AG09309 (cell line): ENCODE data around the gene MGAT3.

ENCODE experiments used
- DNase-seq: peaks from one replicate; pipeline ENCODE4 v3.0.0-alpha.2; 2010; ENCODE audit warnings: low read depth
- H3K4me3 ChIP-seq: 2 replicates; pipeline ENCODE4 v1.5.1; 2011; ENCODE audit warnings: mild to moderate bottlenecking, low read depth, low read length, moderate library complexity; ENCODE audit not compliant: control insufficient read depth
- CTCF ChIP-seq: IDR thresholded peaks from 2 replicates; pipeline ENCODE4 v1.5.1; 2011; ENCODE audit warnings: mild to moderate bottlenecking, low read depth, low read length, inconsistent platforms; ENCODE audit not compliant: insufficient read depth, control insufficient read depth; ENCODE audit errors: missing control alignments

Gene MGAT3

GRCh38 chr22:39414377-39414776 is 42.4 kb upstream of the MGAT3 start:
- no peak for TF ChIP-seq CTCF
- DNase-seq = no peak
- no peak overlapping the region for H3K4me3 ChIP-seq

- no peak for TF ChIP-seq CTCF
- DNase-seq = no peak
- no peak overlapping the region for H3K4me3 ChIP-seq
Measured at GRCh38 chr22:39414886-39415285, 41.9 kb upstream of the MGAT3 start.

GRCh38 chr22:39415506-39415905 is 41.3 kb upstream of the MGAT3 start:
- no peak for DNase-seq
- H3K4me3 ChIP-seq = no peak overlapping the region
- no peak for TF ChIP-seq CTCF

GRCh38 chr22:39416319-39416718 is 40.5 kb upstream of the MGAT3 start:
- no peak overlapping the region for H3K4me3 ChIP-seq
- DNase-seq = no peak
- TF ChIP-seq CTCF = no peak

GRCh38 chr22:39417641-39418040 is 39.2 kb upstream of the MGAT3 start:
- TF ChIP-seq CTCF = no peak
- DNase-seq = no peak
- no peak overlapping the region for H3K4me3 ChIP-seq

- H3K4me3 ChIP-seq = no peak overlapping the region
- no peak for TF ChIP-seq CTCF
- DNase-seq = no peak
Measured at GRCh38 chr22:39418696-39419095, 38.1 kb upstream of the MGAT3 start.

- no peak for TF ChIP-seq CTCF
- DNase-seq = no peak
- no peak overlapping the region for H3K4me3 ChIP-seq
Measured at GRCh38 chr22:39419096-39419495, 37.7 kb upstream of the MGAT3 start.
